GM12864 (cell line): ENCODE results near the gene SPATA9.

Experiments used
- DNase-seq: peaks from one replicate; pipeline ENCODE4 v3.0.0-alpha.2; 2011; ENCODE audit warnings: low read depth
- H3K4me3 ChIP-seq: 2 replicates; pipeline ENCODE4 v1.5.1; 2011; ENCODE audit warnings: mild to moderate bottlenecking, low read depth, low read length, control low read depth
- TF ChIP-seq, protein P1 (sequence below): IDR thresholded peaks from 2 replicates; pipeline ENCODE4 v1.5.1; 2011; ENCODE audit warnings: low read depth, mild to moderate bottlenecking, moderate library complexity, low read length, control low read depth, inconsistent platforms; ENCODE audit errors: missing control alignments

SPATA9 gene

DNA sequence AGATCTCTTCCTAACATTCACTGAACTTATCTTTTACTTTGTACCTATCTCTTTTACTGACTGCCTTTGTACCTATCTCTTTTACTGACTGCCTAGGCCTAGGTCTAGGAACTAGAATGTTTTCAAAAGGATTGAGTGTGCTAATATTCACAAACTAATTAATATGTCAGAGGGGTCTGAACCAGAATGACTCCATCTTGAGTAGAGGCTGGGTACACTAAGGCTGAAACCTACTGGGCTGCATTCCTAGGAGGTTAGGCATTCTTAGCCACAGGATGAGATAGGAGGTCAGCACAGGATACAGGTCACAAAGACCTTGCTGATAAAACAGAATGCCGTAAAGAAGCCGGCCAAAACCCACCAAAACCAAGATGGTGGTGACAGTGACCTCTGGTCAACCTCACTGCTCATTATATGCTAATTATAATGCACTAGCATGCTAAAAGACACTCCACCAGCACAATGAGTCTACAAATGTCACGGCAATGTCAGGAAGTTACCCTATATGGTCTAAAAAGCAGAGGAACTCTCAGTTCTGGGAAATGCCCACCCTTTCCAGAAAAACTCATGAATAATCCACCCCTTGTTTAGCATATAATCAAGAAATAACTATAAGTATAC is 45.8 kb upstream of the SPATA9 start:
- TF ChIP-seq, protein P1, sequence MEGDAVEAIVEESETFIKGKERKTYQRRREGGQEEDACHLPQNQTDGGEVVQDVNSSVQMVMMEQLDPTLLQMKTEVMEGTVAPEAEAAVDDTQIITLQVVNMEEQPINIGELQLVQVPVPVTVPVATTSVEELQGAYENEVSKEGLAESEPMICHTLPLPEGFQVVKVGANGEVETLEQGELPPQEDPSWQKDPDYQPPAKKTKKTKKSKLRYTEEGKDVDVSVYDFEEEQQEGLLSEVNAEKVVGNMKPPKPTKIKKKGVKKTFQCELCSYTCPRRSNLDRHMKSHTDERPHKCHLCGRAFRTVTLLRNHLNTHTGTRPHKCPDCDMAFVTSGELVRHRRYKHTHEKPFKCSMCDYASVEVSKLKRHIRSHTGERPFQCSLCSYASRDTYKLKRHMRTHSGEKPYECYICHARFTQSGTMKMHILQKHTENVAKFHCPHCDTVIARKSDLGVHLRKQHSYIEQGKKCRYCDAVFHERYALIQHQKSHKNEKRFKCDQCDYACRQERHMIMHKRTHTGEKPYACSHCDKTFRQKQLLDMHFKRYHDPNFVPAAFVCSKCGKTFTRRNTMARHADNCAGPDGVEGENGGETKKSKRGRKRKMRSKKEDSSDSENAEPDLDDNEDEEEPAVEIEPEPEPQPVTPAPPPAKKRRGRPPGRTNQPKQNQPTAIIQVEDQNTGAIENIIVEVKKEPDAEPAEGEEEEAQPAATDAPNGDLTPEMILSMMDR, result no peak
- no peak overlapping the region for H3K4me3 ChIP-seq
- no peak for DNase-seq

DNA sequence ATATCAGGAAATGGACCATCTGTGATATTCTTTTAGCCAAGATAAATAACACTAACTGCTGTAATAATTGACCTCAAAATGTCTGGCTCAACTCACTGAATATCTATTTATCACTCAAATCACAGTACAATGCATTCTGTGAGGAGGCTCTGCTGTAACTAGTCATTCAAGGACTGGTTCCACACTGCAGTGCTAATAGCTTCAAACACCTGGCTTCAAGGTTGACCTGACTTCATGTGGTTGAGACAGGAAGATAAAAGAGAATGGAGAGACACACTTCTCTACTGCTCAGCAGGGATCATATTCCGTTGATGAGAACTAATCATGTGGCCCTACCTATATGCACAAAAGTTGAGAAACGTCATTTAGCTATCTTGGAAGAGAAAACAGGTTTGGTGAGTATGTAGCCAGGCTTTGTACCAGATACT is 45.0 kb upstream of the SPATA9 start:
- TF ChIP-seq, protein P1, result no peak
- H3K4me3 ChIP-seq, result no peak overlapping the region
- DNase-seq, result no peak

DNA sequence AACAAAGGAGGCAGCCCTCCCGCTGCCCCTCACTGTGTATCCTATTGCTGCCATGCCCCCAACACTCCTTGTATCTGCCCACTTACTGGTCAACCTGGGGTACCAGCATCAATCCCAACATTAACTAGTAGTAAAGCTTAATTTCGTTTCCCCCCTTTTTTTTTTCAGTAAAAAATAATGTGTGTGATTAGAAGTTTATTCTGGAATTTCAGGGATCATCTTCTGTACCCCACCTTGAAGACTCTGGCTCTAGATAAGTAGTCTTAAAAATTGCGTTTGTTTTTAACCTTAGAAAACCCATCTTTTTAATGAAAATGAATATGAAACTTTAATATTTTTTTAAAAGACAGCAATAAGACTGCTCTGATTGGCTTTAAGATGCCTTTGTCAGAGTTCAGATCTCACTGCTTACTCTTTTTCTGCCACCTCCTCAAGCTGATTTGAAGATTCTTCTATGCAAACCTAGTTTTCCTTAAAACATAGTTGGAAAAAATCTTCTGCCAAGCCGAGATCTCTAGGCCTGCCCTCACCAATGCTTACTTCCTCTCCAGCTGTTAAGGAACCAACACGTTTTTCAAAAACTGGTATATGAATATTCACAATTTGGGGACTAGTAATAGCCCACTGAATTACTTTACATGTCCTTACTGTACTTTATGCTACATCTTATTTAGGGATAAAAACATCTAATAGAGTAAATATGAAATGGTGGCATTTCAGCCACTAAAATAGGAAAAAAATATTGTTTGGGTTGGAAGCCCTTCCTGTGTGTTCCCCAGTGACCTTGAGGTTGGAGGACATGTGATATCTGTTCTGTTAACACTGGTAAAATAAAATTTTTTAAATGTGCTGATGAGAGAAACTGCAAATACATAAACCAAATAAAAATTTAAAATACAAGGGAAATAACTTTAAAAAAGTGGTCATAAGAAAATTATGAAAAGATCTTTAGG is 44.3 kb upstream of the SPATA9 start:
- no peak for DNase-seq
- TF ChIP-seq, protein P1, result no peak
- H3K4me3 ChIP-seq, result no peak overlapping the region

DNA sequence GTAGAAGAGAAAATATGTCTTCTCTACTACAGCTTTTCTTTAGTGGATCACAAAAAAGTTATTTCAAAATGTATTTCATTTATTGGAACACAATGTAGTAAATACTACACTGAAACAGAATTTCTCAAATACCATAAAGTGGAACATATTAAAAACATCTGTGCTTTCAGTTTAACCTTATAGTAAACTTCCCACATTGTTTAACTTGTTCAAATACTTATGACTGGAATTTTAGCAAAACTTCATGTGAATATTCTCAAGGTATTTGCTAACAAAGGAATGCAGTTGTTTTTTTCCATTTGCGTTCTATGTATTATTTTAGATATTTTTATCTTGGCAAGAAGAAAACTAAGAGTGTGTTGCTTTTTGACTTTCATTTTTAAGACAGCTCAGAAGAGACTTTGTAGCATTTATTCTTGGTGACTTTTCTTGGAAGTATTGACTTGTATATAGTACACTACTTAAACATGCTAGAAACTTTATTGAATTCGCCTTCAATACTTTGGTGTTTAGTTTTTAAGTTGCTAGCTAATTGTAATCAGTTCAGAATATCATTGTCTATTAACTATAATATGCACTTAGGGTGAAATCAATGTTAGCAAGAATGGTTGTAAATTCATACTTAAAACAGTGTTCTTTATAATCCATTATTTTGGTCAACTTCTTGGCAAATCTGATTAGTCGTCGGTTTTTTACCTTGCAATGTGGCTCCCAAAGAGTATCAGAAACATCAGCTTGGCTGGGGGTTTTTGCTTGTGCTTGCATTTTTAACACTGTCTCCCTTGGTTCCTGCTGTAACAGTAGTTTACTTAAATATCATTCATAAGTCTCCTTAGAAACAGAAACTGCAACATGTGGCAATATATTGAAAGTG is 43.4 kb upstream of the SPATA9 start:
- H3K4me3 ChIP-seq, result no peak overlapping the region
- DNase-seq, result no peak
- TF ChIP-seq, protein P1, result no peak

DNA sequence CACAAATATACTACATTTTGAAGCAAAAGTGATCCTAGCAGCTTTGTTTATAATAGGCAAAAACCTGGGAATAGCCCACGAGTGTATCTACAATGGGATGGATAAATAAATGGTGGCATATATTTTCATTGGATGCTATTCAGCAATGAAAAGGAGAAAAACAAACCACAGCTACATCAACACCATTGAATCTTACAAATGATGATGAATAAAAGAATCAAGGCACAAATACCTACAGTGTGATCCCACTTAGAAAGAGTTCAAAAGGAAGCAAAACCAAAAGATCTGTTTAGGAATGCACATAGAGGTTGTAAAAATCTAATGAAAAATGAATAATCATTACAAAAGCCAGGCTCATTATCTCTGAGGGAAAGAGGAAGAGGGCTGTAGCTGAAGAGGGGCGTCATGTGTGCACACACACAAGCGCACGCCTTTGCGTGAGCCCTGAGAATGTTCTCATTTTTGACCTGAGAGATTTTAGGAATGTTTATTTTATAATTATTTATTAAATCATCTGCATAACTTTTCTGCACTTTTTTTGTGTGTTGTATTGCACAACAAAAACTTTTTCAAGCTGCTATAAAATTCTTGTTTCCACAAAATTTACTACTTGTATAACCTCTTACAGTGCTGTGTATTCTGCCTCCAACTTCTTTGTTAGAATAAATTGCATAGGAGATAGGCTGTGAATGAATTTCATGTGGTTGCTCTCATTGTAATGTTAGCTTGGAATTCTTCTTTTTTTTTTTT is 42.5 kb upstream of the SPATA9 start:
- H3K4me3 ChIP-seq, result no peak overlapping the region
- DNase-seq, result no peak
- TF ChIP-seq, protein P1, result no peak
